Activated CD8-positive, alpha-beta T cell treated with anti-CD3 and anti-CD28 coated beads for 36 hours (primary cell): ENCODE data around the gene CYP8B1. TPM values are rescaled to one million over a fixed set of nuclear protein-coding genes. Genes with fewer than 3 reads are reported as not detected.
A peak's percentile ranks its signal among the peaks of the same experiment; 100 is the strongest.

Experiments used
- ATAC-seq: fragments of 200-7000 bp; cut with Tn5 transposase; one replicate; pipeline ENCODE4 v1.10.0; 2021; ENCODE audit warnings: mild to moderate bottlenecking, moderate library complexity
- CTCF ChIA-PET: fragments of 350-600 bp; sonication (Branson Sonifier 250); formaldehyde crosslinking; loops from one replicate; lab custom pipeline; 2021; ENCODE audit warnings: antibody characterized with exemption; lab: Charles Lee
- POLR2A ChIA-PET: fragments of 350-600 bp; sonication (Branson Sonifier 250); formaldehyde crosslinking; loops from one replicate; lab custom pipeline; 2021; ENCODE audit warnings: antibody characterized with exemption; lab: Charles Lee
- DNase-seq: peaks from one replicate; pipeline ENCODE4 v3.0.0-alpha.2; 2020
- H3K27ac Mint-ChIP-seq: one replicate; pipeline ENCODE4 v1.8.0; 2021; ENCODE audit warnings: mild to moderate bottlenecking, mixed read lengths
- H3K27me3 Mint-ChIP-seq: one replicate; pipeline ENCODE4 v1.8.0; 2021; ENCODE audit warnings: mixed read lengths
- H3K36me3 Mint-ChIP-seq: one replicate; pipeline ENCODE4 v1.8.0; 2021; ENCODE audit warnings: low read depth, mixed read lengths
- H3K4me1 Mint-ChIP-seq: one replicate; pipeline ENCODE4 v1.8.0; 2021; ENCODE audit warnings: low read depth, mixed read lengths
- H3K4me3 Mint-ChIP-seq: one replicate; pipeline ENCODE4 v1.8.0; 2021; ENCODE audit warnings: mild to moderate bottlenecking, moderate library complexity, mixed read lengths
- H3K9me3 Mint-ChIP-seq: one replicate; pipeline ENCODE4 v1.8.0; 2021; ENCODE audit warnings: mixed read lengths
- intact Hi-C: fragments of 100-400 bp; cut with micrococcal nuclease; formaldehyde crosslinking; loops from one replicate; pipeline ENCODE4 v1.10.0; 2022
- total RNA-seq, 2 experiments: library from RNA; stranded (reverse); gene quantifications; one replicate each; pipeline ENCODE4 v1.2.3, GENCODE V29; 2021
- TF ChIP-seq, protein P1 (sequence below): fragments of 200-600 bp; IDR thresholded peaks from one replicate; pipeline ENCODE4 v1.8.0; 2022; ENCODE audit warnings: antibody characterized with exemption, mild to moderate bottlenecking

CYP8B1 gene
- total RNA-seq, 2 experiments from 2014 or later: not detected

DNA sequence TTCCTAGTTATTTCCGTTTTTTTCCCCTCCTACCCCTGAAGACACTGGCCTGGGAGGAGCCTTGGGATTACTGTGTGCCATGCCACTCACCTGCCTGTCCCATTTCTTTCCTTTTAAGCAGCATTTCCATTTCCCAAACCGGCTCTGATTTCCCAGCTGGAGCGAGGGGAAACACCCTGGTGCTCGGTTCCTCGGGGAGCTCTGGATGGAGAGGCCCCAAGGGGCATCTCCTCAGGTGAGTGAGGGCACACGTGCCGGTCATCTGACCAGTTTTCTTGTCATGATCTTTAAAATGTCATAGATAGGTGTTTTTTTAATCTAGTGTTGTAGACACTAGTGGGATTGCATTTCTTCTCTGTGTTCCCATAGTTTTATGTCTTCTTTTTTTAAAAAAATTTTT, 33.0 kb upstream of the CYP8B1 start:
- ATAC-seq (no peak), DNase-seq (no peak)
- H3K4me1 Mint-ChIP-seq: peaks cover 17% of the 10 kb centered on the region
- intact Hi-C loops: no loop called here
- peaks cover 26% of the 10 kb centered on the region for H3K27me3 Mint-ChIP-seq
- ChIA-PET CTCF (interaction anchor here (0.7 kb wide), 1 partner anchor 15 kb away, joined by 3 read pairs; no protein-coding TSS in a partner anchor), POLR2A (no interaction called here)
- peaks cover 16% of the 10 kb centered on the region for H3K9me3 Mint-ChIP-seq
- TF ChIP-seq, protein P1, sequence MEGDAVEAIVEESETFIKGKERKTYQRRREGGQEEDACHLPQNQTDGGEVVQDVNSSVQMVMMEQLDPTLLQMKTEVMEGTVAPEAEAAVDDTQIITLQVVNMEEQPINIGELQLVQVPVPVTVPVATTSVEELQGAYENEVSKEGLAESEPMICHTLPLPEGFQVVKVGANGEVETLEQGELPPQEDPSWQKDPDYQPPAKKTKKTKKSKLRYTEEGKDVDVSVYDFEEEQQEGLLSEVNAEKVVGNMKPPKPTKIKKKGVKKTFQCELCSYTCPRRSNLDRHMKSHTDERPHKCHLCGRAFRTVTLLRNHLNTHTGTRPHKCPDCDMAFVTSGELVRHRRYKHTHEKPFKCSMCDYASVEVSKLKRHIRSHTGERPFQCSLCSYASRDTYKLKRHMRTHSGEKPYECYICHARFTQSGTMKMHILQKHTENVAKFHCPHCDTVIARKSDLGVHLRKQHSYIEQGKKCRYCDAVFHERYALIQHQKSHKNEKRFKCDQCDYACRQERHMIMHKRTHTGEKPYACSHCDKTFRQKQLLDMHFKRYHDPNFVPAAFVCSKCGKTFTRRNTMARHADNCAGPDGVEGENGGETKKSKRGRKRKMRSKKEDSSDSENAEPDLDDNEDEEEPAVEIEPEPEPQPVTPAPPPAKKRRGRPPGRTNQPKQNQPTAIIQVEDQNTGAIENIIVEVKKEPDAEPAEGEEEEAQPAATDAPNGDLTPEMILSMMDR: no peak
- no peak overlapping the region for H3K4me3 Mint-ChIP-seq
- peaks cover 33% of the 10 kb centered on the region for H3K36me3 Mint-ChIP-seq
- no peak overlapping the region for H3K27ac Mint-ChIP-seq

DNA sequence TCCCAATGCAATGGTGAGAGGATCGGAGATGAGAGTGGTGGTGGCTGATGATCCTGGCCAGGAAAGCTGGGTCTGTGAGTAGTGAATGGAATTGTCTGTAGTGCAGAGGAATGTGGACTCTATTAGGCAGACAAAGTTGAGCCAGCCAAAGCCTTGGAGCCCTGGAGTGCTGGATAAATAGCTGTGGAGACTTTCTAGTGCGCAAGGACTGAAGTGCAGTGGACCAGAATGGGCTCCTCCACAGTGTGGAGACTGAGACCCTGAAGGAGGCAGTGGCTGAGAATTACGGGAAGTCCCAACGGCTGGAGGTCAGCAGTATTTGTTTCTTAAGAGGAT, 31.1 kb upstream of the CYP8B1 start:
- CTCF ChIA-PET: interaction anchor here (1.0 kb wide), 2 partner anchors 26 to 317 kb away, joined by 4 to 6 read pairs; no protein-coding TSS in a partner anchor
- DNase-seq (no peak), ATAC-seq (no peak)
- Mint-ChIP-seq H3K27ac (peak overlapping the region; percentile 27), H3K4me1 (peaks cover 17% of the 10 kb centered on the region), H3K27me3 (peaks cover 26% of the 10 kb centered on the region), H3K9me3 (peaks cover 13% of the 10 kb centered on the region), H3K36me3 (peaks cover 24% of the 10 kb centered on the region), H3K4me3 (peak overlapping the region; percentile 68)
- POLR2A ChIA-PET: no interaction called here
- intact Hi-C loops: no loop called here
- TF ChIP-seq, protein P1: no peak

DNA sequence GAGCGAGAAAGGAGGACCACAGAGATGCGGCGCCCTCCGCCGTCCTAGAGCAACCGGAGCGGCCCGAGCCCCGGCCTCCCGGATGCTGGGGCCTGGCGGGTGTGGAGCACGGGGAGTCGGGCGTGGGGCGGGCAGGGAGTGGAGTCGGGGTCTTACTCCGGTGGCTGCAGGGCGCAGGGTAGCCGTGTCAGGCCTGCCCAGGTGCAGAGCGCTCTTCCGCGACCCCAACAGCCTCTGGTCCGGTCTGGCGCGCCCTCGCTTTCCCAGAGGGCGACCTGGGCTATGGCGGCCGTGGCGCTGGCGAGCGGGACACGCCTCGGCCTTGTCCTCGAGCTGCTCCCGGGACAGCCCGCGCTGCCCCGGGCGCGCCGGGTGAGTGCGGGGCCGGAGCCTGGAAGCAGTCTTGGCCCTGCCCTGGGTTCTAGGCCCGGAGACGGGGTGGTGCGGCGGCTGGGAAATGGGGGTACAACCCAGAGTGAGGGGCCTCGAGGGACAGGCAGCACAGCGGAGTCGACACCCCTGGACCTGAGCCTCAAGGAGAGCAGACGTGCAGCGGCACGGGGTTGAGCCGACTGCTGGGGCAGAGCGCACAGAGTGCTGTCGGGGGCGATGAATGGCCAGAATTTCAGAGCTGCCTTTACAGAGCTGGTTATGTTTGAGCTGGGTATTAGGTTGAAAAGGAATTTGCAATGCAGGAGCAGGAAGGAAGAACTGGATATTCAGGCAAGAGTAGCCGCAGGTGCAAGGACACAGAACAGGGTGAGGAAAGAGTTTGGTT, 30.6 kb upstream of the CYP8B1 start, which contains the start of gene ZNF662:
ZNF662 (plus strand) TSS at position 73 of the 778 bp plus-strand sequence. CDS start 1,973 bp downstream, outside the sequence.
- Mint-ChIP-seq H3K27ac (peak within 1 kb of the TSS; percentile 58), H3K4me1 (peaks cover 17% of the 10 kb centered on the region), H3K36me3 (peaks cover 19% of the 10 kb centered on the region), H3K9me3 (peaks cover 13% of the 10 kb centered on the region), H3K27me3 (peaks cover 26% of the 10 kb centered on the region), H3K4me3 (peak within 1 kb of the TSS; percentile 68)
- DNase-seq (peak; percentile 40), ATAC-seq (peak; percentile 82)
- intact Hi-C loops: no loop called here
- TF ChIP-seq, protein P1: no peak
- ChIA-PET CTCF (interaction anchor here (1.0 kb wide), 2 partner anchors 25 to 317 kb away, joined by 4 to 6 read pairs; no protein-coding TSS in a partner anchor), POLR2A (no interaction called here)

DNA sequence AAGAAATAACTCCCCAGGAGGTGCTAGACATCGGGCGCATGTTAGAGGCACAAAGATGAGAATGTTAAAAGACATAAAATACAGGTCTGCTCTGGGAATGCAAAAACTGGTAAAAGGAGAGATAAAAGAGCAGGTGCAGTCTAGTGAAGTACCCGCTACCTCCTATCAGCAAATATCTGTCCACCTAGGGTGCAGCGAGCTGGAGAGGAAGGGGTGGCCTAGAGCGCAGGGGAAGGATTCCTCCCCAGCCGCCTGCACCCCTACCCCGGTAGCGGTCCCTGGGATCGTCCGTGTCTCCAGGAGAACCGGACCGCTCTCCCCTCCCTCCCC, 30.0 kb upstream of the CYP8B1 start:
- H3K4me3 Mint-ChIP-seq: peak overlapping the region; percentile 68
- TF ChIP-seq, protein P1: no peak
- no peak for DNase-seq
- H3K36me3 Mint-ChIP-seq: peaks cover 15% of the 10 kb centered on the region
- CTCF ChIA-PET: no interaction called here
- peak overlapping the region; percentile 58 for H3K27ac Mint-ChIP-seq
- H3K9me3 Mint-ChIP-seq: peaks cover 13% of the 10 kb centered on the region
- peaks cover 20% of the 10 kb centered on the region for H3K4me1 Mint-ChIP-seq
- H3K27me3 Mint-ChIP-seq: peaks cover 26% of the 10 kb centered on the region
- POLR2A ChIA-PET: no interaction called here
- intact Hi-C loops: no loop called here
- no peak for ATAC-seq

DNA sequence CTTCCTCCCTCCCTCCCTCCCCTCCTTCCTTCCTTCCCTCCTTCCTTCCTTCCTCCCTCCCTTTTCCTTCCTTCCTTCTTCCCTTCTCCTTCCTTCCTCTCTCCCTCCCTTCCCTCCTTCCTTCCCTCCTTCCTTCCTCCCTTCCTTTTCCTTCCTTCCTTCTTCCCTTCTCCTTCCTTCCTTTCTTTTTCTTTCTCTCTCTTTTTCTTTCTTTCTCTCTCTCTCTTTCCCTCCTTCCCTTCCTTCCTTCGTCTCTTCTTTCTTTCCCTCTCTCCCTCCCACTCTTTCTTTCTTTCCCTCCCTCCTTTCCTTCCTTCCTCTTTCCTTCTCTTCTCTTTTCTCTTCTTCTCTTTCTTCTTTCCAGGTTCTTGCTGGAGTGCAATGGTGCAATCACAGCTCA, 28.4 kb upstream of the CYP8B1 start:
- Mint-ChIP-seq H3K9me3 (peaks cover 8% of the 10 kb centered on the region), H3K27me3 (peaks cover 26% of the 10 kb centered on the region), H3K4me1 (peaks cover 20% of the 10 kb centered on the region), H3K27ac (no peak overlapping the region), H3K4me3 (no peak overlapping the region), H3K36me3 (peaks cover 5% of the 10 kb centered on the region)
- DNase-seq: no peak
- no peak for ATAC-seq
- ChIA-PET CTCF (interaction anchor here (0.8 kb wide), 1 partner anchor 100 kb away, joined by 3 read pairs; no protein-coding TSS in a partner anchor), POLR2A (no interaction called here)
- TF ChIP-seq, protein P1: no peak
- intact Hi-C loops: no loop called here
